ENCODE results near the gene PRR12.

The PRR12 gene

DNA sequence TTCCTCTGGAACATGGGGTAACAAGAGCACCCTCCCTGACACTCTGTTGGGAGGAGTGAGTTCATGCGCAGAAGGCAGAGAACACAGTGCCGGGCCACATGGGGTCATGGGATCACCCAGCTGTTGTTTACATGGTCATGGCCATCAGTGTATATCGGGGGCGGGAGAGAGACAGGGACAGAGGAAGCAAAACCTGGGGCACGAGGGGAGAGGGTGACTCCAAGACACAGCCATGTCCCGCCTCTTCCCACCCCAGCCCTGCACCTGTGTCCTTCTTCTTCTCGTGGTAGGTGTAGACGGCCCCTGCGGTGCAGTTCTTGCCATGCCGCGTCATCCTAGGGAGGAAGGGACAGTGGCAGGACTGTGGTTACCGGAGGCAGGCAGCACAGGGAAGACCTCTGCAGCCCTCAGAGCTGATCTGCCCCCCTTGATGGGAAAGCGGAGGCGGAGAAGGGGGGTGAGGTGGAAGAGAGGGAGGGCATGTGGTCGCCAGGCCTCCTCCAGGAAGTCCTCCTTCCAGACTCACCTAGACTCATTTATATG lies 30.6 kb upstream of the PRR12 start:
- Histone ChIP-seq H3K4me1 (ENCODE audit: control insufficient read depth, insufficient read depth, low read length) (no peaks in the 10 kb centered on the region; the same call in 1 of the 2 replicates), H3K36me3 (ENCODE audit: control insufficient read depth in 2 of 2, insufficient read depth in 1 of 2, low read length in 2 of 2) (peaks cover 33 to 51% of the 10 kb centered on the region in 2 experiments), H3K27ac (ENCODE audit: extremely low read depth, low read depth, low read length) (no peak overlapping the region), H3K4me3 (ENCODE audit: low read depth, low read length) (no peak overlapping the region), H3K9me3 (ENCODE audit: control insufficient read depth, insufficient read depth, low read depth, low read length) (no peaks in the 10 kb centered on the region)
- no peak for TF ChIP-seq ZNF621 (tag by site-specific recombination; IDR thresholded peaks at IDR 0.05)
- peak; percentile 42; the same call in 1 of the 2 replicates for TF ChIP-seq ZFHX2 (tag by site-specific recombination; conservative IDR thresholded peaks at IDR 0.05)
- 0 out of 2 replicates have a peak, but pooled peaks have one; percentile 11 for TF ChIP-seq EGR2 (tag by site-specific recombination; IDR thresholded peaks at IDR 0.05; ENCODE audit: low read depth)
- ChIA-PET CTCF (interaction anchor here (0.6 to 10.6 kb wide), 6 partner anchors 11 to 133 kb away, joined by 3 to 99 read pairs (median 6); no protein-coding TSS in a partner anchor), POLR2A (interaction anchor here (1.1 kb wide), 1 partner anchor 20 kb away, joined by 4 read pairs; the partner anchor contains the start of gene NOSIP)

DNA sequence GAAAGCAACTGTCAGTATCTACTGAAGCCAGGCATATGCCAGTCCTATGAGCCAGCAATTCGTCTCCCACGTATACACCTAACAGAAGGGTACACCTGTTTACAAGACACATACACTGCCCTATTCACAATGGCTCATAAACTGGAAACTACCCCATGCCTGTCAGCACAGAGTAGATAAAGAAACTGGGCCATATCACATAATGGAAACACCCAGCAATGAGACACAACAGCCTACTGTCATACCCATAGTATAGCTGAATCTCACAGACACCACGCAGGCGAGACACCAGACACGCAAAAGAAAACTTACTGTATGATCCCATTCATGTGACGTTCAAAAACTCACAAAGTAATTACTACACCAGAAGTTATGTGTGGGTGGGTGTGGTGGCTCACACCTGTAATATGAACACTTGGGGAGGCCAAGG lies 26.4 kb upstream of the PRR12 start:
- no peak overlapping the region for H3K27ac ChIP-seq (ENCODE audit: extremely low read depth, low read depth, low read length)

GRCh38 chr19:49565261-49565660 lies 25.7 kb upstream of the PRR12 start:
- H3K9me3 ChIP-seq (ENCODE audit: control insufficient read depth, insufficient read depth, low read depth, low read length): no peaks in the 10 kb centered on the region
- peaks cover 7% of the 10 kb centered on the region in 2 experiments; a peak in 2 of 3 replicates for H3K36me3 ChIP-seq (ENCODE audit: control insufficient read depth in 2 of 2, insufficient read depth in 1 of 2, low read length in 2 of 2)
- ChIA-PET CTCF (interaction anchor here (0.6 to 9.9 kb wide), 3 partner anchors 17 to 108 kb away, joined by 3 to 84 read pairs (median 5); no protein-coding TSS in a partner anchor), POLR2A (no interaction called here)
- TF ChIP-seq ZNF174 (tag by site-specific recombination; IDR thresholded peaks at IDR 0.05): no peak
- TF ChIP-seq ZNF549 (tag by site-specific recombination; IDR thresholded peaks at IDR 0.05): no peak
- TF ChIP-seq ZNF155 (tag by site-specific recombination; IDR thresholded peaks at IDR 0.05): no peak
- TF ChIP-seq ZFP37 (tag by site-specific recombination; IDR thresholded peaks at IDR 0.05): no peak
- TF ChIP-seq GFI1B (tag by site-specific recombination; IDR thresholded peaks at IDR 0.05): no peak
- TF ChIP-seq ZNF354C (tag by site-specific recombination; IDR thresholded peaks at IDR 0.05; ENCODE audit: borderline replicate concordance, low read depth): no peak
- no peak for TF ChIP-seq ZNF416 (tag by site-specific recombination; IDR thresholded peaks at IDR 0.05)
- TF ChIP-seq ZNF121 (tag by site-specific recombination; IDR thresholded peaks at IDR 0.05): no peak
- TF ChIP-seq ZNF350 (tag by site-specific recombination; IDR thresholded peaks at IDR 0.05): no peak
- TF ChIP-seq ZNF280D (tag by site-specific recombination; IDR thresholded peaks at IDR 0.05): no peak
- TF ChIP-seq ZBTB1 (tag by site-specific recombination; IDR thresholded peaks at IDR 0.05): no peak
- TF ChIP-seq GLIS1 (tag by site-specific recombination; IDR thresholded peaks at IDR 0.05): no peak
- H3K27ac ChIP-seq (ENCODE audit: extremely low read depth, low read depth, low read length): no peak overlapping the region
- H3K4me3 ChIP-seq (ENCODE audit: low read depth, low read length): no peak overlapping the region
- peaks cover 13% of the 10 kb centered on the region for H3K4me1 ChIP-seq (ENCODE audit: control insufficient read depth, insufficient read depth, low read length)

More for the DNA sequence above, 26.4 kb upstream of the PRR12 start:
- no peak overlapping the region for H3K4me3 ChIP-seq (ENCODE audit: low read depth, low read length)
- CTCF ChIA-PET: interaction anchor here (0.6 to 9.9 kb wide), 4 partner anchors 16 to 108 kb away, joined by 3 to 84 read pairs (median 4); no protein-coding TSS in a partner anchor
- TF ChIP-seq ZFP3 (tag by site-specific recombination; IDR thresholded peaks at IDR 0.05; ENCODE audit: low read depth) (no peak), PRDM1 (tag by site-specific recombination; IDR thresholded peaks at IDR 0.05) (no peak)
- POLR2A ChIA-PET: no interaction called here
- H3K36me3 ChIP-seq (ENCODE audit: control insufficient read depth in 2 of 2, insufficient read depth in 1 of 2, low read length in 2 of 2): peaks cover 7 to 13% of the 10 kb centered on the region in 2 experiments; a peak in 2 of 3 replicates
- peaks cover 12% of the 10 kb centered on the region for H3K4me1 ChIP-seq (ENCODE audit: control insufficient read depth, insufficient read depth, low read length)
- H3K9me3 ChIP-seq (ENCODE audit: control insufficient read depth, insufficient read depth, low read depth, low read length): no peaks in the 10 kb centered on the region

Data from HEK293 (cell line).